OCI-LY3 (cell line): ENCODE data around the gene ARMC12.

ENCODE experiments used
- EZH2phosphoT487 ChIP-seq: fragments of 200-600 bp; shearing (Covaris generic); IDR thresholded peaks from 2 replicates; pipeline ENCODE4 v1.6.1; 2018; ENCODE audit warnings: antibody characterized with exemption, mixed run types, low read depth
- TF ChIP-seq, protein P1 (sequence below): fragments of 200-600, 300-600 bp; sonication (generic); IDR thresholded peaks from 2 replicates; pipeline ENCODE4 v1.5.1; 2014; ENCODE audit warnings: antibody characterized with exemption, low read length, low read depth

DNA sequence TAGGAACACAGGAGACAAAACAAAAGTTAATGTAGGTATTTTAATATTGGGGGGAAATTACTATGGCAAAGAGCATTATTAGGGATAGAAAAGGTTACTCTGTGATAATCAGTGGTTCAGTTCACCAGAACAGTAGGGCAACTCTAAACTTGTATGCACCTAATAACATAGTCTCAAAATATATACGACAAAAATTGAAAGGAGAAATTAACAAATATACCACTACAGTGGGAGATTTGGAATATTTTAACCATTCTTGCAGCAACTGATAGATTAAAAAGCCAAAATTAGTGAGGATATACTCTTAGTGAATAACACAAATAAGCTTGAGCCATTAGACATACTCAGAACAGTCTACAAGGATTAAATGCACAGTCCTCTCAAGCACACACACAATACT, 11.0 kb downstream of the ARMC12 start:
- TF ChIP-seq, protein P1, sequence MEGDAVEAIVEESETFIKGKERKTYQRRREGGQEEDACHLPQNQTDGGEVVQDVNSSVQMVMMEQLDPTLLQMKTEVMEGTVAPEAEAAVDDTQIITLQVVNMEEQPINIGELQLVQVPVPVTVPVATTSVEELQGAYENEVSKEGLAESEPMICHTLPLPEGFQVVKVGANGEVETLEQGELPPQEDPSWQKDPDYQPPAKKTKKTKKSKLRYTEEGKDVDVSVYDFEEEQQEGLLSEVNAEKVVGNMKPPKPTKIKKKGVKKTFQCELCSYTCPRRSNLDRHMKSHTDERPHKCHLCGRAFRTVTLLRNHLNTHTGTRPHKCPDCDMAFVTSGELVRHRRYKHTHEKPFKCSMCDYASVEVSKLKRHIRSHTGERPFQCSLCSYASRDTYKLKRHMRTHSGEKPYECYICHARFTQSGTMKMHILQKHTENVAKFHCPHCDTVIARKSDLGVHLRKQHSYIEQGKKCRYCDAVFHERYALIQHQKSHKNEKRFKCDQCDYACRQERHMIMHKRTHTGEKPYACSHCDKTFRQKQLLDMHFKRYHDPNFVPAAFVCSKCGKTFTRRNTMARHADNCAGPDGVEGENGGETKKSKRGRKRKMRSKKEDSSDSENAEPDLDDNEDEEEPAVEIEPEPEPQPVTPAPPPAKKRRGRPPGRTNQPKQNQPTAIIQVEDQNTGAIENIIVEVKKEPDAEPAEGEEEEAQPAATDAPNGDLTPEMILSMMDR: no peak
- TF ChIP-seq EZH2phosphoT487: no peak
